NCI-H2227 (cell line): ENCODE results near the gene KMT2C.
A peak's percentile ranks its signal among the peaks of the same experiment; 100 is the strongest.
"Not testable (repeated sequence)": the region's sequence is repeated elsewhere in the genome, so short reads cannot be mapped to it uniquely, and the experiment has no call there.

ENCODE experiments used
- DNase-seq: peaks from one replicate; lab custom pipeline; 2025; ENCODE audit not compliant: unreplicated experiment; lab: John Stamatoyannopoulos, UW

KMT2C gene

DNA sequence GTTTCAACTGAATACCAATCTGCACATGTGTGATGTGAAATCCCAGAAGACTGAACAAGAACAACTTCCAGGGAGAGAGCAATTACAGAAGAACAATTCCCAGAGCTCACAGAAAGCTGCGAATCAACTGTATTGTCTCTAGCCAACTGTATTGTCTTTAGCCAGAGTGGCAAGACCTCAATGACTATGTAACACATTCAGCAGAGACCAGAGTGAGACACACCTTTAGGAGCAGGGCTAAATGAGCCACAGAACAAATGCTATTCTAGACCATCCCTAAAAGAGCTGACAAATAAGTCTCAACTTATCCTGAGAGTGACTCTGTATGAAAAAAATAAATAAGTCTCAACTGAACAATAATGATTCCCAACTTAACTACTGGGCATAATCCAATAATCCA lies 72.0 kb downstream of the KMT2C start:
- DNase-seq, result no peak

DNA sequence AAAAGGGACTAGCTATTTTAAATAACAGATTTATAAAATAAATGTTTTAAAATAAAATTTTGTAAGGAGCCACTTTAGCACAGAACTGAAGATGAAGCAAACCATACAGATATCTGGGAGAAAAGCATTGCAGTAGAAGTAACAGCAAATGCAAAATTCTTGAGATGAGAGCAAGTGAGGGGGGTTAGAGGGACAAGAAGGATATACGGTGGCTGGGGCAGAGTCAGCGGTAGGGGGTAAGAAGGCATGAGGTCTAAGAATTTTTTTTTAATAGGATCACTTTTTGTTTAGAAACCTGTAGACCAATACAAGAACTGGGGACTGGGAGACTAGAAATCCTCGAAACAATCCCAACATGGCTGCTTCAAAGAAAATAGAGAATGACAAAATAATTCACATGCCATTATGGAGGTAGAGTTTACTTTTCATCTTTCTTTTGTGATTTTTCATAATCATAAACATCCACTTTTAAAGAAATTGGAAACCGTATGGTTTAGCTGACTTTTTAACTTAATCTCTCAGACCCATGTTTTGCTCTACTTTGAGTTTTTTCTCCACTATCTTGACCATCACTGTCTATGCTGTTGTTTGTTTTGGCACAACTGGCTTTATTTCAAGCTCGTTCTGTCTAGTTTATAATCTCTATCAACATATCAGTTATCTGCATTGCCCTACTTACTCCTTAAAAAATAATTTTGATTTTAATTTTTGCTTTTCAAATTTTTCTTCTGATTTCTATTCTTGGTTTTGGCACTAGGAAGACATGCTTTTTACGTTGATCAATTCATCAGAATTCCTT lies 73.5 kb downstream of the KMT2C start:
- DNase-seq, result no peak

GRCh38 chr7:152355474-152356057 lies 80.2 kb downstream of the KMT2C start:
- no peak for DNase-seq

GRCh38 chr7:152354061-152354460 lies 81.7 kb downstream of the KMT2C start:
- no peak for DNase-seq

GRCh38 chr7:152353281-152353680 lies 82.5 kb downstream of the KMT2C start:
- DNase-seq, result not testable (repeated sequence)

DNA sequence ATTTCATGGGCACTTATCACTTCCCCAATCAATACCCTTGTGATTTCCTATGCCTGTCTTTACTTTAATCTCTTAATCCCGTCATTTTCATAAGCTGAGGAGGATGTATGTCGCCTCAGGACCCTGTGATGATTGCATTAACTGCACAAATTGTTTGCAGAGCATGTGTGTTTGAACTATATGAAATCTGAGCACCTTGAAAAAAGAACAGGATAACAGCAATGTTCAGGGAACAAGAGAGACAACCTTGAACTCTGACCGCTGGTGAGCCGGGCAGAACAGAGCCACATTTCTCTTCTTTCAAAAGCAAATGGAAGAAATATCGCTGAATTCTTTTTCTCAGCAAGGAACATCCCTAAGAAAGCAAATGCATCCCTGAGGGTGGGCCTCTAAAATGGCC lies 84.1 kb downstream of the KMT2C start:
- DNase-seq, result not testable (repeated sequence)

DNA sequence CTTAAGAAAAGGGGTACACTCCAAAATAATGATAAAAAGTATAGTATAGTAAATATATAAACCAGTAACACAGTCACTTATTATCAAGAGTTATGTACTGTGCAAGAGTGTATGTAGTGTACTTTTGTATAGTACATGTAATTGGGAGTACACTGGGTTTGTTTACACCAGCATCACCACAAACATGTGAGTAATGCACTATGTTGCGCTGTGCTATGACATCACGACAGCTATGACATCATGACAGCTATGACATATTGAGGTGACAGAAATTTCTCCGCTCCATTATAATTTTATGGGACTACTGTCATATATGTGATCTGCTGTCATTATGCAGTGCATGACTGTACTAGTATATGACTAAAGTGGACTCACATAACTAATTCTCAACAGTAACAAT lies 84.6 kb downstream of the KMT2C start:
- DNase-seq, result no peak

GRCh38 chr7:152347888-152348287 lies 87.9 kb downstream of the KMT2C start:
- DNase-seq, result no peak

- DNase-seq, result no peak
These were observed 91.5 kb downstream of the KMT2C start for GRCh38 chr7:152344253-152344652.

DNA sequence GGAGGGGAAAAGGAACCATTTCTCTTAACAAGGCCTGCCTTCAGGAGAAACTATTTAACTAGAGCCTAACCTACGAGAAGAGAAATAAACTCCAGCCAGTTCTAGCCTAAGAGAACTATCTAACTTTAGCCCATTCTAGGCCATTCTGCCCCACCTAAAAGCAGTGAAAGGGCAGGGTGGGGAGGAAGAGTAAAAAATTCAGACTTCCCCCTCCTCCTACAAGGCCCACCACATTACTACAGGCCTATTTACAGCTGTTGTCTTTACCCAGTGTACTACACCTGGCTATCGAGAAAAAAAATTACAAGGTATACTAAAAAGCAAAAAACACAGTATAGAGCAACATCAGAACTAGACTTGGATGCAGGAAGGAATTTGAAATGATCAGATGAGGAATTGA lies 93.0 kb downstream of the KMT2C start:
- no peak for DNase-seq

- no peak for DNase-seq
These were observed 93.9 kb downstream of the KMT2C start for GRCh38 chr7:152341914-152342236.

DNA sequence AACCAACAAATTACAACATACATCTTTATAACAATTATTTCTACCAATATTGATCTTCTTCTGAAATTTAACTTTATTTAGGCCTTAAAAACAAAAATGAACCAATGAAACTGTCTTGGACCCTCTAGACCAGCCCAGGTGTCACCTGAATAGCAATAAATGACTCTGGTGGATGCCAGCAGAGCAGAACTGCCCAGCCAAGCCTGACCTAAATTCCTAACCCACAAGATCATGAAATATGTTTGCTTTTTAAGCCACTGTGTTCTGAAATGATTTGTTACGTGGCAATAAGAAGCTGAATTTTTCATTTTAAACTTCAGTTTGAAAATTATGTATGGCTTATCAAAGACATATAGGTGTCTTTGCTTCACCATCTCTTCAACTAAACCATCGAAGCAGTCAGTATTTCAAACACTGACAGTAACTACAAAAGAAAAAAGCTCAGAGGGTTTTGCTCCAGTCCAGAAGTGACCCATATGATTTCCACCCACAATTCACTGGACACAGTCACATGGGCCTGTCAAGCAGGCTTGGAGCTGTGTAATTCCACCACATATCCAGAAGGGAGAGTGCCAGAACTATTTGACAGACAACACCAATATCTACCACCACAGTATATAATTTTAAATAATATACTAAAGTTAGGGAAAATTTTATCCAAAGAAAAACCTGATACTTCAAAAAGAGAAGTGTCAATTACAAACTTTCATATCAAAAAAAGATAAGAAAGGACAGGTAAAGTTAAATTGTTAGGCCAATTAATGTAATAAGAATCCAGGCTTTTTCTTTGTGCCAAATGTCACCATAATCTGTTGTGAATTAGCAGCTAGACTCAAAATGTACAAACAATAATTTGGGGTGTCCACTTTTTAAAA lies 94.5 kb downstream of the KMT2C start:
- peak; percentile 59 for DNase-seq

DNA sequence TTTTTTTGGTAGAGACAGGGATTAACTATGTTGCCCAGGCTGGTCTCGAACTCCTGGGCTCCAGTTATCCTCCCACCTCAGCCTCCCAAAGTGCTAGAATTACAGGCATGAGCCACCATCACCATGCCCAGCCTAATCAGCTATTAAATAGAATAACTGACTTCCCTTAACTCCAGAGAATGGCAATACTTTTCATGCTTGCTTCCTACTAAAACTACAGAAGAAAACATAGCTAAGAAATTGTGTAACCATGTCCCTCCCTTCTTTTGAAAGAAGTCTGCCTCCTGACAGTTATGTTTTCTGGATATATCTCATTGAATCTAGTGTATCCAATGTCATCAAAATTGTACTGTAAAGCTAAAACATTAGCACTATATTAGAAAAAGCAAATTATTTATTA lies 95.6 kb downstream of the KMT2C start:
- DNase-seq, result no peak

DNA sequence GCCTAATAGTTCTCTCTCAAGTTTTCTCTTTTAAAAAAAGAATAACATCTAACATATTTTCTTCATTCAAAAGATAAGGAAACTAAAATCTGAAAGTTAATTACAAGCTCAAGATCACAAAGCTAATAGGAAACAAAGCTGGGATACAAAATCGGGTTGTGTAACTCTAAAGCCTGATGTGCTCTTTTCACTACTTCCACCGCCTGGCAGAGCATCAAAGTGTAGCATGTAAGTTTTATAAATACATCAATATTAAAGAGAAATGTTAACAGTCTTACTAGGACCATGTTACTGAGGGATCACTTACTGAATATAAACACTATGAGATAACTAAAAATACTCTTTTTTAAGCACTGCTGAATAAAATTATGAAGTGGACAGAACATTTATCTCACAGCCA lies 97.2 kb downstream of the KMT2C start:
- DNase-seq, result no peak

- DNase-seq, result peak; percentile 72
These were observed 98.9 kb downstream of the KMT2C start for GRCh38 chr7:152336754-152337368.

DNA sequence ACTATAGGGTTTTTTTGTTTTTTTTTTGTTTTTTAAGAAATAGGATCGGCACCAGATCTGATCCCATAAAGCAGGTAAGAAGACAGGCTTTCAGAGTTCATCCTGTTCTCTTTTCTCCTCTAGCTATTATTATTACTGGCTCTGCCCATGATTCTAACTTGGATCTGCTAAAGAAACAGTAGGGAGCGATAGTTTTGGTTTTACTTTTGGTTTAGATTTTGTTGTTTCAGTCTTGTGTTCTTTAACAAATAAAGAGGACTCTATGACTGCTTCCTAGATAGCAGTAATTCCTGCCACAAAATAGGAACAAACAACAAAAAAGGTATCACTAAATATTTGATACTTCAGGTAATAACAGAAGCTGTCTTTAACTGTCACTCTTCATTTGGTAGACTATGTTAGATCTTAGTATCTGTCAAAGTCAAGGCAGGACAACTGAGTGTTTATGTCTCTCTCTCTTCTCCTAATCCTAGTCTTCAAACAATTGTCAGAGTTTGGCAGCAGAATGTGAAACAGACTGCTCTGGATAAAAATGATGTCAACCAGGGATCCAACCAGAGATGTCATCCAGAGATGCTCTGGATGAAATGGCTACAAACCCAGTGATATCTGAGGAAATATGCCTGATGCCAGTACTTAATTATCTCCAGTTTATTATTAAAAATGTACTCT lies 99.8 kb downstream of the KMT2C start:
- no peak for DNase-seq

DNA sequence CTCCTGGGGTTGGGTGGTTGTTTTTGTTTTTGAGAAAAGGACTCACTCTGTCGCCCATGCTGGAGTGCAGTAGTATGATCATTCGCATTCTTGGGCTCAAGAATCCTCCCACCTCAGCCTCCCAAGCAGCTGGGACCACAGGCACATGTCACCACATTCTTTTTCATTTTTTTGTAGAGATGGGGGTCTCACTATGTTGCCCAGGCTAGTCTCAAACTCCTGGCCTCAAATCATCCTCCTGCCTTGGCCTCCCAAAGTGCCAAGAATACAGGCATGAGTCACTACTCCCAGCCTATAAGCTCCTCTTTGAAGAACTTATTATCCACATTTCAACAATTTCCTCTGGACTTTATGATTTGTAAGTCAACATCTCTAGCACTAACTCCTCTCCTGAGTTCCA lies 102.7 kb downstream of the KMT2C start:
- no peak for DNase-seq

GRCh38 chr7:152330827-152331226 lies 105.0 kb downstream of the KMT2C start:
- no peak for DNase-seq

DNA sequence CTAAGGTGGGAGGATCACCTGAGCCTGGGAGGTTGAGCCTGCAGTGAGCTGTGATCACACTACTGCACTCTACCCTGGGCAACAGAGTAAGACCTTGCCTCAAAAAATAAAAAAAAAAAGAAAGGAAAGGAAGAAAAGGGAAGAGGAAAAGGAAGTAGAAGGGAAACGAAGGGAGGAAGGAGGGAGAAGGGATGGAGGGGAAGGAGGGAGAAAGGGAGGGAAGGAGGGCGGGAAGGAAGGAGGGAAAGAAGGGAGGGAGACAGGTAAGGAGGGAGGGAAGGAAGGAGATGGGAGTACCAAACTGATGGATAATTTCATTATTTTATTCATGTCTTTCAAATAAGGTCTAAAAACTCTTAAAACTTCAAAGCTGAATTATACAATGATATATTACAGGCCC lies 106.3 kb downstream of the KMT2C start:
- DNase-seq, result no peak

DNA sequence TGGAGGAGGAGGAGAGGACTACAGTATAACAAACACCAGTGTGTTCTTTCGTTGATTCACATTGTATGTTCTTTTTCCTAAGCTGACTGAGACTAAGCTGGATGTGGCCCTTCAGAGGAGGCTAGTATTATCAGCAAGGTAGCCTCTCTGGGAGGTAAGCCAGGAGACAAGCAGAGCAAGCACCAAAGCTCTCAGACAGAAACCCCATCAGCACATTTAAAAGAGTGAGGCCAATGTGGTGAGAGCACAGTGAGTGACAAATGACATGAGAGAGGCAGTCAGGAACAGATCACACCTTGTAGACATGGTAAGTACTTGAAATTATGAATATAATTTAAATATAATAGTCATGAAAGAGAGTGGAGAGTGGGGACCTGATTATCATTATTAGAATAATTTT lies 107.6 kb downstream of the KMT2C start:
- no peak for DNase-seq

- no peak for DNase-seq
These were observed 120.0 kb downstream of the KMT2C start for GRCh38 chr7:152315845-152316244.
